Fibroblast of skin of right biceps (primary cell): Measurements from ENCODE around the gene TBC1D2B.

Experiments used
- DNase-seq: peaks from one replicate; pipeline ENCODE4 v3.0.0-alpha.2; 2013

Gene TBC1D2B

DNA sequence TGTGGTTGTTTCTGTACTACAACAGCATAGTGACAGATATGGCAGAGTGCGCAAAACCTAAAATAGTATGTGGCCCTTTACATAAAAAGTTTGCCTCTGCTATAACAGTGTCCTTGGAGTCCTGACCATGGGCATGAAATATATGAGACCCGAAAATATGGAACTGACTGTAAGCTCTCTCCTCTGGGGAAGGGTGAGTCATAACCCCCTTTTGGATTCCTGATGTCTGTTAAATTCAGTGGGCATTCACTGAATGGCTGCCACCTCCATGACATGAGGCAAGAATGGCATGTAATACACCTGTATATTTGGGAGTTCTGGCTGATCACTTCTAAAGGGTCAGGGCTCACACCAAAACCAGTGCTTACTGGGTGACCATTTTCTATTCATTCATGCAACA is 6.1 kb downstream of the TBC1D2B start:
- no peak for DNase-seq

DNA sequence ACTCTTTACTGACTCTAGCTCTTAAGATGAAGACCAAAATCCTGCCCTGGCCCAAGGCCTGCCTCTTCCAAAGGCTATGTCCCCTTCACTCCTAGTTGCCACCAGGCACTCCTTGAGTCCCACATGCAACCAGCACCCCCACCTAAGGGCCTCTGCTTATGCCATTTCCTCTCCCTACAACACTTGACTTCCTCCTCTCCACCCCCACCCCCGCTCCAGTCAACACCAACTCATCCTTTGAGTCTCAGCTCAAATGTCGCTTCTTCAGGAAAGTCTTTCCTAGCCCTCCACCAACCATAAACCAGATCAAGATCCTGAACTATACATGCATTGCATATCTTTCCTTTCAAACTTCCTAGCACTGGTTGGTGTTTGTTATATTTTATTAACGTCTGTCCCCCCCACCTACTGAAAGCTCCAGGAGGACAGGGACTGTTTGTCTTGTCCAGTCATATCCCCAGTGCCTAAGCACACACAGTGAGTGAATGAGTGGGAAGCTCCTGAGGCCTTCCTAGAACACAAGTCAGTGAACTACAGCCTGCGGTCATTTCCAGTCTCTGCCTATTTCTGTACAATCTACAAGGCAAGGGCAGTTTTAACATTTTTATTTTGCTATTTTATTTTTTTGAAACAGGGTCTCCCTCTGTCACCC is 7.3 kb downstream of the TBC1D2B start:
- DNase-seq = peak; percentile 48

DNA sequence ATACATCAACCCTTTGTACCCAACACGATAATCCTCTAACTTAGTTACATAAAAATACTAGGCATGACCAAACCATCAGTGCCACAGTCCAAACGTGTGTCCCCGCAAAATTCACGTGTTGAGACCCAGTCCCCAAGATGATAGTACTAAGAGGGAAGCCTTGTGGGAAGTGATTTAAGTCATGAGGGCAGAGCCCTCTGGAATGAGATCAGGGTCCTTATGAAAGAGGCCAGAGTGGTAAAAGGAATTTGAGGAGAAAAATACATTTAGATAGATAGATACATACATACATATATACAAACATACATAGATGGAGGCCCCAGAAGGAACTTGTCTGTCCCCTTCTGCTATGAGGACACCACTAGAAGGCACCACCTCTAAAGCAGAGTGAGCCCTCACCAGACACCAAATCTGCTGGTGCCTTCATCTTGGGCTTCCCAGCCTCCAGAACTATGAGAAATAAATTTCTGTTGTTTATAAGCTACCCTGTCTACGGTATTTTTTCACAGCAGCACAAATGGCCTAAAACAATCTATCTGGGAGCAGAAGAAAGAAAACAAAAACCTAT is 8.0 kb downstream of the TBC1D2B start:
- DNase-seq = no peak

DNA sequence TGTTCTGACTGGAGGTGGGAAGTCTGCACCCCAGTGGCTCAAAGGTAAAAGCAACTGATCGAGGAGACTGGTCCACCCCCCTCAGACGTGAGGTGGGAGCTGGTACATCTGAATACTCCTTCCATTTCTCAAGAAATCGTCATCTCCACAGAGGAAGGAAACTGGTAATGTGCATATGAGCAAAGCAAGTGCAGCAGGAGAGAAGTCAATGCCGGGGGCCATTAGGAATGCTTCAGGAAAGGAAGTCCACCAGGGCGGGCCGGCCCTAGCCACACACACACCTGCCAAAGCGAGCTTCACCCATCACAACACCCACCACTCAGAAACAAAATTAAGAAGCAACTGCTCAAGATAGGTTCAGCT is 8.5 kb downstream of the TBC1D2B start:
- DNase-seq = no peak

DNA sequence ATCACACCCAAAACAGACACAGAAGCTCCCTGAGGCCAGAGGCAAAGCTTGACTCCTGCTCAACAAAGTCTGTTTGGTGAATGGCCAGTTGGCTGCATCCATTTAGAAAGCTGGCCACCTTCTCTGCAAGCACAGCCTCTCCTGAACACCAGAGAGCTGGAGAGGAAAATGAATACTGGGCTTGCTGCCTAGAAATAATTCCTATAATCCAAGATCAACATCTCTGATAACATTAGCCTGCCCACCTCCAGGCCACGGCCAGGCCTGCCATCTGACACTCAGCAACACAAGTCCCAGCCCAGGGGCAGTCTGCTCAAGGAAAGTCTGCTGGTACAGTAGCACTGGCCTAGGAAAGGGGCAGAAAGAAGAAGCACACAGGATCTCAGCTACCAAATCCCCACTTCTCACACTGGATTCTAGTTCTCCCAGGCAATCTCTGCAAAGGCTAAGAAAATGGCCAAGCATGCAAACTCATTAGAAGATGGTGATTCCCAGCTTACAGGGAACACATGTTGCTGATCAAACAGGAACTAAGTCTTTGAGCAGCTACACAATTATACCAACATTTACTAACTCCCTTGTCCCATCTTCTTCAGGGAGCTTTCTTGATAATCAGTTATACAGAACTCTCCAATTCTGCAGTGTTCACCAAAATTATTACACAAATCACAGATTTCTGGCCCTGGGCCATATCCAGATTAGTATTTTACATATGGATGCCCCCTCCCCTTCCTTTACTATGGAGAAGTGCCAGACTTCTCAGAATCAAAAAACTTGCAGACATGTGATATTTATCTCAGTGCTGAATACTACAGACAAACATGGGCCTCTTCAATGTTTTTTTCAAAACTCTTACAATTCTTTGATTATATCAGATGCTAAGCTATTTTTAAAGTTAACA is 9.9 kb downstream of the TBC1D2B start:
- peak; percentile 29 for DNase-seq

DNA sequence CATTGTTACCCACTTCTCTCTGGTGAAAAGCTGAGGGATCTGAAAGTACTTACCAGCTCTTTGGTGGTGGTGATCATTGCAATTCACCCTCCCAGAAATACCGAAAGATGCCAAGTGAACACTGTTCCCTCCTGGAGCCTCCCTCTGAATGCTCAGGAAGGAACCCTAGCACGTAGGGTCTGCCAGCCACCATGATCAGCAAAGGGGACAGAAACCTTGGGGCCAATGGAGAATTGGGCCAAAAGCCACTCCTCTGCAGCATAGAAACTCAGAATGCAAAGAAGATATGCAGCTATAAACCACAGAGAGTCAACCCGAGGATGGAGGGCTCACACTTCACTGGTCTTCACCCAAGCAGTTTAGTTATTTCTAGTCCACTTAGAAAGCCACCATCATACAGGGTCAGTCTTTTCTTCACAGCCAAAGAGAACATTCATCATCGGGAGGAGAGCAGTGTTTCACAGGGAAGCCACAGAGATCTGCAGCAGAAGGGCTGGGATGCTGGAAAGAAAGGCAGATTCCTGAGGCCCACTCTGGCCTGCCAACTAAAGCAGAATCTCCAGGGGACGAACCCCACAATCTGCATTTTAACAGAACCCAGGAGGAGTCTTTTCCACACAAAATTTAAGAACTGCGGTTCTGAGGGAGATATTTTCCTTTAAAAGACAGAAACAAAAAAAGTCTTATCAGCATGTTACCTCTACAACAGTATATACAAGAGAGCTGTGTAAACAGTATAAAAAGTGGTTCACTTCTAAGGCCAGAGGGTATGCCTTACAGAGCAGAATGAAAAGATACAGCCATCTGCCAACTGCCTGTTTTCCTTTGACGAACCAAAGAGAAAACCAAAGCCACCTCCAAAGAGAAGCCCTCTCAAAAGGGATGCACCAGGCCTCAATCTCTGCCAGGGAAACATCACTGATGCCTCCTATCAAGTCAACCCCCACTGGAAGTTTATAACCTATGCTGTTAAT is 11.3 kb downstream of the TBC1D2B start:
- no peak for DNase-seq

DNA sequence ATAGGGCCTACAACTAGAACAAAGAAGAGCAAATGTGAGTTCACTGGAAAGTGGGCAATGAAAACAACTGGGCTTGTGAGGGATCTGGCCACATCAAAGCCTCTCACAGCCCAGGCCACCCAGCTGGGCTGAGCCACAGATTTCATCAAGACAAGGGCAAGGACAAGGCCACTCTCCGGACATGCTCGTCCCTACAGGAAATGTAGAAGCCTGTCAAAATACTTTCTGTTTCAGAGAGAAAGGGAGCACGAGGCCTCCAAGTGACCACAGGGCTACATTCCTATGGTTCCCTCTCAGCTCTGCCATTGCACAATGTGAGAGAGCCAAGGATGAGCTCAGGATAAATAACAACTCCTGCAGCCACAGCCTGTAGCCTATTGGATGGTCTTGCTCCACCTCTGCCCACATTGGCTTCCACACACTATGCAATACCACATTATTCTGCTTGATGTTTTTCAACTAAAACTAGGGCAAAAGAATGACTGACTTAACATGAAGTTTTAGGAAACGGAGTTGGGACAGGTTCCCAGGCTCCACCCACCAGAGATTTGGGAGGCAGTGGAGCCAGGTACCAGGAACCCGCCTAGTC is 12.1 kb downstream of the TBC1D2B start:
- DNase-seq = peak; percentile 97

DNA sequence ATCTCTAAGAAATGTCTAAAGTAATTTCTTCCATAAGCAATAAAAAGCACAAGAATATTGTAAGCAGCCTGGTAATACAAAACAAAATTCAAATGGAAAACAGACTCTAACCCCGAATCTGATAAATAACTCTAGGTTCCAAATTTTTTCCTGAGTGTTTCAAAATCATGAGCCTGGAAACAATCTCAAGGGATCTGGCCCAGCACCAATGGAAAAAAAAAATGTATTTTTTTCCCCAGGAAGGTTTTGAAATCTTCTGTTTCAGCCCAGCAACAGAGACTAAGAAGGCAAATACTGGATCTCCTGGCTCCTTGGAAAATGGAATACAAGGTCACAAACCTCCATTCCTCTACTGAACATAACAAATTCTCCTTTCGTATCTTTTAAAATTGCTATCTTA is 13.0 kb downstream of the TBC1D2B start:
- peak; percentile 46 for DNase-seq

DNA sequence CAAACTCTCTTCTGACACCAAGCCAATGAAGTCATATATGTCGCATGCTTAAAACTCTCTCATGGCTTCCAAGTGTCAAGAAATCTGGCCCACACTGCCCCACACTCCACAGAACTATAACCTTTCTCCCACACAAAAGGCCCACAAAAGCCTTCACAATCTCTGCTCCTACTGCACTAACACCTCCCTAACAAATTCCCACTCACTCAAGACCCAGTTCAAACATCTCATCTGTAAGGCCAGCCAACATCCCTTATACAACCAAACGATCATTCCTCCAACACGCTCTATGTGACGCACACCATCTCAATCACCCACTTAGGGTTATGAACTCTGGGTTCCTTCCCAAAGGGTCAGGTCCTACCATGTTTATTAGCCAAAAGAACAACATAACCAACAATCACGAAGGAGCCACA is 13.5 kb downstream of the TBC1D2B start:
- no peak for DNase-seq

DNA sequence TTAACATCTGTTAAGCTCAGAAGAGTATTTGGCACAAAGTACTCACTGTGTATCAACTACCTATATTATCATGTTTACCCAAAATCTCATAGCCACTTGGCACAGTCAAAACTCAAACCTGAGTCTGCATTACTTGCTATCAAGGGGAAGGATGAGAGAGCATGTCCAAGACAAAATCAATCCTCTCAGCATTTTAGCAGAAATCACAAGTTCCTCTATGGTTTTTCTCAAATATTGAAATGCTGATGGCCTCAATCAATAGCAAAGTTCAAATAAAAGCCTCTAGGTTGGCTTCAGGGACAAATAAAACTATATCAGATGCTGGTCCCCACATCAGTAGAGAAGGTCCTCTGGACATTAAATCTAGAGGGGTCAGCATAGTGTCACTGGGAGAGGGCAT is 14.3 kb downstream of the TBC1D2B start:
- DNase-seq = no peak

DNA sequence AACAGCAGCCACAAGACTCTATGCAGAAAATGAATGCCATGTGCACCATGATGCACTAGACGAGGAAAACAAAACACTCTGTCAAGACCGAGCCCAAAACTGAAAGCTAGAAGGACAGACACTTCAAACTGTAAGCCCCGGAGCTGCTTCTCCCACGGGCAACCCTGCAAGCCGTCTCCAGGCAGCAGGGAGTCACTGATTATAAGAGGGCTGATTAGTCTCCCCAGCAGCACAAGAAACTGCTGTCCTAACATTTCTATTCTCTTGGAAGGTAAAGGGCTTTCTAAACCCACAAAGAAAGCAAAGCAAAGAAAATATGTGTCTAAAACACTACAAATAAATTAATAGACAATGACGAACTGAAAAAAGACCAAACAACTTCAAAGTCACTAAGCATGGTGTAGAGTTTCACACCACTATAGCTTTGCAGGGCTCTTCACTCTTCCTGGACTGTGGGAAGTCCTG is 15.5 kb downstream of the TBC1D2B start:
- peak; percentile 43 for DNase-seq

DNA sequence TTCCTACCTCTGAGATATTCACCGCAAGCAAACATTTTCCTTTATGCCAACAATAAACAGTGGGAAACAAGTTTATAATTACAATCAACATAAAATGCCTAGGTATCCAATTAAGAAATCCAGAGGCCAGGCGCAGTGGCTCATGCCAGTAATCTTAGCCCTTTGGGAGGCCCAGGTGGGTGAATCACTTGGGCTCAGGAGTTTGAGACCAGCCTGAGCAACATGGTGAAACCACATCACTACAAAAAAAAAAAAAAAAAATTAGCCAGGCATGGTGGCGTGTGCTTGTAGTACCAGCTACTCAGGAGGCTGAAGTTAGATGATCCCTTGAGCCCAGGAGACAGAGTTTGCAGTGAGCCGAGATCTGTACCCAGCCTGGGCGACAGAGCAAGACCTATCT is 17.3 kb downstream of the TBC1D2B start:
- no peak for DNase-seq

DNA sequence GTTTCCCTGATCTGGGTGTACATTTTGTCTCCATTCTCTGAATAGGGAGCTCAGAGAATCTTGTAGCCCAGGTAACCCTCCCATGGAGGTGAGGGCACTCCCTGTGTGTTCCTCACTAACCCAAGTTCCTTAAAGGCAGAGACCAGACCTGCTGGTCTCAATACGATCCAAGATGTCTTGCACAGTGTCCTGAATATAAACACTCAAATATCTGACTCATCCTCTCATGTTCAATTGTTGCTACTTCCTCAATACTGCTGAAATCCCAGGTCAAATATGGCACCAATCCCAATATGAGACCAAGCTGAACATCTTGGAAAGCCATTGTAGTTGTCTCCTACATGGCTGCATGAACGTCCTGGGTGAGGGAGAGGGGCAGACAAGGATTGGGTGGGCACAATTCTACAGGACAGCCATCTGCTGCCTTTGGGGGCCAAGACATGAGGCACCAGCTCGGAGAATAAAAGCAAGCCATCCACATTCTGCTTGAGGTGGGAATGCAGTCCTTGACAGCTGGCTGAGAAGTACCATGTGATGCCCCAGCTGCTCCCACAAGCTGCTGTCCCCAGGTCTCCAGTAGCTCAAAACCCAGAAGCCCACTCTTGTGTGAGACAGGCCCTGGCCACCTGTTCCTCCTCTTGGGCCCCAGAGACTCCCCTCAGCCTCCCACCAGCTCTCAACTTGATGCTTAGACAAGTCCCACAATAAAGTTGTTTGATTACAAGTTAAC is 18.2 kb downstream of the TBC1D2B start:
- no peak for DNase-seq

DNA sequence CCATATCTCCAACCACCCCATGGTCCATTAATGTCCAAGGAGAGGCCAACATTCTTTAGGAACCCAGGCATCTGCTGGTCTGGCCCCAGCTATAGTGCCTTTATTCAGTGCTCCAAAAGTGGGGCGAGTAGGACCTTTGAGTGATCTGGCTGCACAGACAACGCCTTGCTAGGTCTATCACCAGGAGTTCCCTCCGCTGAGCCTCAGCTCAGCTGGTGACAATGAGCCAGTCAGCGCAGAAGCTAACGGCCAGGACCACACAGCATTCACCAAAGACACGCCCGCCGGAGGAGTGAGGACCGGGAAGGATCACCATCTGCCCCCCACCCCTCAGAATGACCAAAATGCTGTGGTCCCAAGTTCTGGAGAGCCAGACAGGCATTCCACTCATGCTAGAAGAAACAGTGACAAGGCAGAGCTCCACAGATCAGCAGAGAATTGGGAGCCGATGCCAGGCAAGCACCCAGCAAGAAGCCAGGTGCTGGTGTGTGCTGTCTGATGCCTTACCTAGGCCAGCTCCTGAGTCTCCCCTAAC is 19.0 kb downstream of the TBC1D2B start:
- no peak for DNase-seq

DNA sequence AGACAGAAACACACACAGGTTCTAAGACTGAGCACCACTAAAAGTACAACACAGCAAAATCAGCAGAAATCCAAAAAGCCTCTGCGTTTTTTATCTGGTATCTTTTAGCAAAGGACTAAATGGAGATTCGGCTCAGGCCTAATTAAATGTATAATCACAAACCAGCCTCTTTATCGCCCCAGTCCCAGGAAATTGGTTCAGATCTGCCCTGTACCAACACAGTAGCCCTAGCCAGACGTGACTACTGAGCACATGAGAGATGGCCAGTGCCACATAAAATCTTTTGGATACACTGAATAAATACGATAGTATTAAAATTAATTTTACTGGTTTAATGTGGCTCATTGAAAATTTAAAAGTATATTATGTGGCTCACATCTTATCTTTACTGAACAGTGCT is 19.7 kb downstream of the TBC1D2B start:
- DNase-seq = no peak

DNA sequence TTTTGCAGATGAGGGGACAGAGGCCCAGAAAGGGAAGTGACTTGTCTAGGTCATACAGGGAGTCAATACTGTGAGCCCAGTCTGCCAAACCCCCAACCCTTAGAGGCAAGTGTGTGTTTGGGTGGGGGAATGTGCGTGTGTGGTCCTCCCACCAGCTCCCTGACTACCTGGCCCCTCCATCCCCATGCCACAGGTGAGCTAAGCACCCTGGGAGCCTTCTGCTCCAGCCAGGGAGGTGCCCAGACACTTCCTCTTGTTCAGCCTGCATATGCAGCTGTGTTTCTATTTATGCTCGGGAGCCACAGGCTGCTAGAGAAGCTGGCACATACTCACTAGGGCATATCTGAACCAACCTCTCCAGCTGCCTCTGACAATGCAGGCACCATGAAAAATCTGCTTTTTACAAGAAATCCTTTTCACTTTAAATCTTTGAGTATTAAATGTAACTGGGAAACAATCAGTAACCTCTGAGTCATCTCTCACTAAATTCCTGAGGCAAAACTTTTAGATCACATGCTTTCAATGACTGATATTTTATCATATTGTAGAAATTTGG is 20.7 kb downstream of the TBC1D2B start:
- peak; percentile 45 for DNase-seq

DNA sequence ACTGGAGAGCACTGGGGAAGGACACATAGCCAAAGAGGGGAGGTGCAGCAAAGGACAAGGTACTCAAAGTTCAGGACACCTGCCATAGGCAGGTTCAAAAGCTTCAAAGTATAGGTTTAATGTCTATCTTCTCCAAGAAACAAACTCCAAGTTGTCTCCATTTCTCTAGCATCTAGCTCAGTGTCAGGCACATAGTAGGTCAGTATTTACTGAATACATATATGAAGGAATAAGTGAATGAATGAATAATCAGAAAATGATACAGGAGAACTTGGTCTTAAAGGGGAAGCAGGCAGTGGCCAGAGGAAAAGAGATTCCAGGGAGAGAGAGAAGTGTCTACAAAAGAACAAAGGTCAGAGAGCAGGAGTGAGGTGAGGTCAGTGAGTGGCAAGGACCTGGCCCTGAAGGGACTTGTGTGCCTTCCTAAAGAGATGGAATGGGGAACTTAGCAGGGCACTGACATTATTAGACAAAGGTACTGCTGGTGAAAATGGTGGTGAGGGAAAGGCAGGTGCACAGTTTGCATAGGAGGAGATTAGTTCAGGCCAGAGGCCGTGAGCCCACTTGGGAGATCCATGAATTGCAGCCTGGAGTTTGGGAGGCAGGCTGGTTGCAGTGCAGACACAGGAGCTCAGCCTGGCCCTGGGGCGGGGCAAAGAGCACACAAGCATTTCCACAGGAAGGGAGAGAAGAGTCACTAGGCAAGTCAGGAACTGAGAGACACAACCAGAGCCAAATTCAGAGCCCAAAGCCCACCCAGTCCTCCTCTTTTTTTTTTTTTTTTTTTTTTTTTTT is 21.4 kb downstream of the TBC1D2B start:
- DNase-seq = no peak

DNA sequence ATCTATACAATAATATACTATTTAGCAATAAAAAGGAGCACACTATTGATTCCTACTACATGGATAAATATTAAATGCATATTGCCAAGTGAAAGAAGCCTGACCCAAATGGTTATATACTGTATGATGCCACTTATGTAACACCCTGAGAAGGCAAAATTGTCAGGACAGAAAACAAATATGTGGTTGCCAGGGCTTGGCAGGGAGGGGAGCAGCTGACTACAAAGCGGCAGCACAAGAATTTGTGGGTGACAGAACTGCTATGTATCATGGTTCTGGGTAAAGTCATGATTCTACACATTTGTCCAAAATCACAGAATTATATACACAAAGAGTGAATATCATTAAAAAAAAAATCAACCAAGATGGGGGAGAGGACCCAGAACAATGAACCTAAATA is 22.5 kb downstream of the TBC1D2B start:
- no peak for DNase-seq

DNA sequence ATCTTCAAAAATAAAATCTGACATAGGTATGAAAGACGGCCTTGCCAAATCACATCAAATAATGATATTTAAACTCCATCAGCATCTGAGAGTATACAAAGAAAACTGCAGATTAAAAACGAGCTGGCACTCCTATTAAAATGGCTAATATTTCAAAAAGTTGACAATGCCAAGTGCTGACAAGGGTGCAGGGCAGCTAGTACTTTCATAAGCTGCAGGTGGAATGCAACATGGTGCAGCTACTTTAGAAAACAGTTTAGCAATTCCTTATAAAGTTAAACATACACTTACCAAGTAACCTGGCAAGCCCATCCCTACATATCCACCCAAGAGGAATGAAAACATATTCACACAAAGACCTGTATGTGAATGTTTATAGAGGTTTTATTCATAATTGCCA is 23.0 kb downstream of the TBC1D2B start:
- no peak for DNase-seq

DNA sequence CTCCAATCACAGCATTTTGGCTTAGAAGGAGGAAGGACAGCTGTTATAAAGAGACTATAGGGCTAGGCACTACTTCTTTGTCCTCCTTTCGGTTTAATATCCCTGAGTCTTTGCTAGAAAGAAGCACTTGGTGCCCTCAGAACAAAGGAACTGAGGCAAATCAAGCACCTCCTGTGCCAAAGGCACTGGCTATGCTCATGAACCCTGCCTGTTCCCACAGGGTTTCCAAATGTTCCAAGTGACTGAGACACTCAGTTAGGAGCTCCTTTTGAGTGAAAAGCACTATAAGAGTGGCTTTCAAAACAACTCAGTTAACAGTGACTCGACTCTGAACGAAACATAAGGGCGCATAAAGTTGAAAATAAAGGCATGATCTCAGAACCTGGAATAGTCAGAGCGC is 25.0 kb downstream of the TBC1D2B start:
- no peak for DNase-seq
